T-helper 2 cell (primary cell): ENCODE results near the gene KNTC1.
A peak's percentile ranks its signal among the peaks of the same experiment; 100 is the strongest.
"Not testable (repeated sequence)": the region's sequence is repeated elsewhere in the genome, so short reads cannot be mapped to it uniquely, and the experiment has no call there.

ENCODE experiments used
- DNase-seq, 5 experiments: peaks; one replicate each; pipeline versions ENCODE4 v3.0.0 to v3.0.0-alpha.2; 2012 to 2022

KNTC1 gene

GRCh38 chr12:122558745-122559641 lies 31.9 kb downstream of the KNTC1 start:
- no peak for DNase-seq

GRCh38 chr12:122560138-122560537 lies 33.1 kb downstream of the KNTC1 start:
- DNase-seq = no peak

- no peak for DNase-seq
Measured at GRCh38 chr12:122563361-122563760, 36.3 kb downstream of the KNTC1 start.

- DNase-seq = not testable (repeated sequence)
Measured at GRCh38 chr12:122566816-122567215, 39.8 kb downstream of the KNTC1 start.

- DNase-seq = no peak
Measured at GRCh38 chr12:122569288-122569687, 42.2 kb downstream of the KNTC1 start.

- DNase-seq = not testable (repeated sequence)
Measured at GRCh38 chr12:122570006-122570405, 43.0 kb downstream of the KNTC1 start.

GRCh38 chr12:122571821-122572220 lies 44.8 kb downstream of the KNTC1 start:
- no peak for DNase-seq

- not testable (repeated sequence) for DNase-seq
Measured at GRCh38 chr12:122583294-122583693, 56.2 kb downstream of the KNTC1 start.

GRCh38 chr12:122584177-122584863 lies 57.3 kb downstream of the KNTC1 start:
- DNase-seq = no peak

- no peak for DNase-seq
Measured at GRCh38 chr12:122590990-122591389, 63.9 kb downstream of the KNTC1 start.

- not testable (repeated sequence) for DNase-seq
Measured at GRCh38 chr12:122591966-122592365, 64.9 kb downstream of the KNTC1 start.

GRCh38 chr12:122592543-122592942 lies 65.5 kb downstream of the KNTC1 start:
- not testable (repeated sequence) for DNase-seq

GRCh38 chr12:122593910-122594309 lies 66.9 kb downstream of the KNTC1 start:
- peak in 1 of 5 experiments; percentile 79 for DNase-seq

GRCh38 chr12:122596838-122597237 lies 69.8 kb downstream of the KNTC1 start:
- no peak for DNase-seq

- no peak for DNase-seq
Measured at GRCh38 chr12:122602456-122602855, 75.4 kb downstream of the KNTC1 start.

- no peak for DNase-seq
Measured at GRCh38 chr12:122604993-122605392, 77.9 kb downstream of the KNTC1 start.

GRCh38 chr12:122609732-122610131 lies 82.7 kb downstream of the KNTC1 start:
- peak in 1 of 5 experiments; percentile 15 for DNase-seq

GRCh38 chr12:122610207-122610606 lies 83.2 kb downstream of the KNTC1 start:
- DNase-seq = no peak

- DNase-seq = no peak
Measured at GRCh38 chr12:122610911-122611310, 83.9 kb downstream of the KNTC1 start.

- DNase-seq = no peak
Measured at GRCh38 chr12:122614839-122615238, 87.8 kb downstream of the KNTC1 start.

GRCh38 chr12:122615780-122616179 lies 88.7 kb downstream of the KNTC1 start:
- no peak for DNase-seq

- DNase-seq = no peak
Measured at GRCh38 chr12:122635471-122635870, 108.4 kb downstream of the KNTC1 start.

GRCh38 chr12:122643207-122643805 lies 116.3 kb downstream of the KNTC1 start:
- DNase-seq = no peak
